ENCODE data around the gene COL9A2. TPM values are rescaled to one million over a fixed set of nuclear protein-coding genes. Genes with fewer than 3 reads are reported as not detected.

COL9A2 gene
- total and polyA plus RNA-seq, 9 donors, result 1.0 to 4.8 (median 1.8) TPM

GRCh38 chr1:40312238-40313205 is 4.6 kb downstream of the COL9A2 start:
- peaks cover 34% of the 10 kb centered on the region for H3K4me1 ChIP-seq (ENCODE audit: control insufficient read depth, insufficient read depth, low read length)
- no peaks in the 10 kb centered on the region for H3K9me3 ChIP-seq (replicated peaks; ENCODE audit: control insufficient read depth, low read depth, low read length)
- WGBS (ENCODE audit: insufficient coverage), result 72% methylated on average over 5 of the region's 10 CpGs
- DNase-seq, result no peak
- no peaks in the 10 kb centered on the region for H3K36me3 ChIP-seq (ENCODE audit: control insufficient read depth, insufficient read depth, low read length)
- no peak overlapping the region for H3K4me3 ChIP-seq (ENCODE audit: low read length)
- peaks cover 32% of the 10 kb centered on the region for H3K27me3 ChIP-seq (ENCODE audit: control insufficient read depth, insufficient read depth, low read length)
- no peak overlapping the region for H3K27ac ChIP-seq (ENCODE audit: low read length)

GRCh38 chr1:40311692-40312091 is 5.4 kb downstream of the COL9A2 start:
- Histone ChIP-seq H3K4me3 (ENCODE audit: low read length) (no peak overlapping the region), H3K36me3 (ENCODE audit: control insufficient read depth, insufficient read depth, low read length) (no peaks in the 10 kb centered on the region), H3K27me3 (ENCODE audit: control insufficient read depth, insufficient read depth, low read length) (peaks cover 23% of the 10 kb centered on the region), H3K27ac (ENCODE audit: low read length) (no peak overlapping the region), H3K4me1 (ENCODE audit: control insufficient read depth, insufficient read depth, low read length) (peaks cover 26% of the 10 kb centered on the region), H3K9me3 (replicated peaks; ENCODE audit: control insufficient read depth, low read depth, low read length) (no peaks in the 10 kb centered on the region)
- DNase-seq, result no peak
- 77% methylated on average over 4 of the region's 5 CpGs for WGBS (ENCODE audit: insufficient coverage)

- no peak for DNase-seq
- H3K4me1 ChIP-seq (ENCODE audit: control insufficient read depth, insufficient read depth, low read length), result peaks cover 23% of the 10 kb centered on the region
- no peaks in the 10 kb centered on the region for H3K9me3 ChIP-seq (replicated peaks; ENCODE audit: control insufficient read depth, low read depth, low read length)
- no peak overlapping the region for H3K4me3 ChIP-seq (ENCODE audit: low read length)
- whole genome bisulfite sequencing (ENCODE audit: insufficient coverage), result 72% methylated on average over 11 of the region's 22 CpGs
- H3K27ac ChIP-seq (ENCODE audit: low read length), result no peak overlapping the region
- H3K36me3 ChIP-seq (ENCODE audit: control insufficient read depth, insufficient read depth, low read length), result no peaks in the 10 kb centered on the region
- peaks cover 18% of the 10 kb centered on the region for H3K27me3 ChIP-seq (ENCODE audit: control insufficient read depth, insufficient read depth, low read length)
Observed at GRCh38 chr1:40310983-40311642, 6.0 kb downstream of the COL9A2 start.

GRCh38 chr1:40310129-40310461 is 7.0 kb downstream of the COL9A2 start:
- WGBS (ENCODE audit: insufficient coverage), result 100% methylated on average over 2 of the region's 2 CpGs
- no peak for DNase-seq

GRCh38 chr1:40309374-40310128 is 7.5 kb downstream of the COL9A2 start:
- Histone ChIP-seq H3K27me3 (ENCODE audit: control insufficient read depth, insufficient read depth, low read length) (peaks cover 5% of the 10 kb centered on the region), H3K9me3 (replicated peaks; ENCODE audit: control insufficient read depth, low read depth, low read length) (no peaks in the 10 kb centered on the region), H3K27ac (ENCODE audit: low read length) (no peak overlapping the region), H3K36me3 (ENCODE audit: control insufficient read depth, insufficient read depth, low read length) (no peaks in the 10 kb centered on the region), H3K4me3 (ENCODE audit: low read length) (no peak overlapping the region), H3K4me1 (ENCODE audit: control insufficient read depth, insufficient read depth, low read length) (peaks cover 9% of the 10 kb centered on the region)
- peak; percentile 69 for DNase-seq
- 77% methylated on average over 5 of the region's 8 CpGs for WGBS (ENCODE audit: insufficient coverage)

More at GRCh38 chr1:40310129-40310461, 7.0 kb downstream of the COL9A2 start:
- Histone ChIP-seq H3K27me3 (ENCODE audit: control insufficient read depth, insufficient read depth, low read length) (peaks cover 7% of the 10 kb centered on the region), H3K36me3 (ENCODE audit: control insufficient read depth, insufficient read depth, low read length) (no peaks in the 10 kb centered on the region), H3K9me3 (replicated peaks; ENCODE audit: control insufficient read depth, low read depth, low read length) (no peaks in the 10 kb centered on the region), H3K4me3 (ENCODE audit: low read length) (no peak overlapping the region), H3K27ac (ENCODE audit: low read length) (no peak overlapping the region), H3K4me1 (ENCODE audit: control insufficient read depth, insufficient read depth, low read length) (peaks cover 15% of the 10 kb centered on the region)

- Histone ChIP-seq H3K9me3 (replicated peaks; ENCODE audit: control insufficient read depth, low read depth, low read length) (no peaks in the 10 kb centered on the region), H3K27ac (ENCODE audit: low read length) (no peak overlapping the region), H3K4me3 (ENCODE audit: low read length) (no peak overlapping the region), H3K4me1 (ENCODE audit: control insufficient read depth, insufficient read depth, low read length) (peaks cover 14% of the 10 kb centered on the region), H3K27me3 (ENCODE audit: control insufficient read depth, insufficient read depth, low read length) (peaks cover 15% of the 10 kb centered on the region), H3K36me3 (ENCODE audit: control insufficient read depth, insufficient read depth, low read length) (no peaks in the 10 kb centered on the region)
- DNase-seq, result peak; percentile 42
- WGBS (ENCODE audit: insufficient coverage), result 71% methylated on average over 4 of the region's 6 CpGs
Observed at GRCh38 chr1:40308036-40308727, 8.9 kb downstream of the COL9A2 start.

GRCh38 chr1:40307186-40307585 is 9.9 kb downstream of the COL9A2 start:
- H3K9me3 ChIP-seq (replicated peaks; ENCODE audit: control insufficient read depth, low read depth, low read length), result no peaks in the 10 kb centered on the region
- DNase-seq, result no peak
- H3K27me3 ChIP-seq (ENCODE audit: control insufficient read depth, insufficient read depth, low read length), result peaks cover 19% of the 10 kb centered on the region
- 100% methylated on average over 4 of the region's 6 CpGs for WGBS (ENCODE audit: insufficient coverage)
- no peak overlapping the region for H3K4me3 ChIP-seq (ENCODE audit: low read length)
- H3K27ac ChIP-seq (ENCODE audit: low read length), result no peak overlapping the region
- peaks cover 14% of the 10 kb centered on the region for H3K4me1 ChIP-seq (ENCODE audit: control insufficient read depth, insufficient read depth, low read length)
- H3K36me3 ChIP-seq (ENCODE audit: control insufficient read depth, insufficient read depth, low read length), result no peaks in the 10 kb centered on the region

- Histone ChIP-seq H3K27me3 (ENCODE audit: control insufficient read depth, insufficient read depth, low read length) (peaks cover 19% of the 10 kb centered on the region), H3K4me3 (ENCODE audit: low read length) (no peak overlapping the region), H3K27ac (ENCODE audit: low read length) (no peak overlapping the region), H3K4me1 (ENCODE audit: control insufficient read depth, insufficient read depth, low read length) (peaks cover 14% of the 10 kb centered on the region), H3K36me3 (ENCODE audit: control insufficient read depth, insufficient read depth, low read length) (no peaks in the 10 kb centered on the region), H3K9me3 (replicated peaks; ENCODE audit: control insufficient read depth, low read depth, low read length) (no peaks in the 10 kb centered on the region)
- DNase-seq, result no peak
- WGBS (ENCODE audit: insufficient coverage), result 73% methylated on average over 4 of the region's 4 CpGs
Observed at GRCh38 chr1:40306296-40306695, 10.8 kb downstream of the COL9A2 start.

- no peaks in the 10 kb centered on the region for H3K36me3 ChIP-seq (ENCODE audit: control insufficient read depth, insufficient read depth, low read length)
- peaks cover 14% of the 10 kb centered on the region for H3K4me1 ChIP-seq (ENCODE audit: control insufficient read depth, insufficient read depth, low read length)
- no peaks in the 10 kb centered on the region for H3K9me3 ChIP-seq (replicated peaks; ENCODE audit: control insufficient read depth, low read depth, low read length)
- H3K4me3 ChIP-seq (ENCODE audit: low read length), result no peak overlapping the region
- H3K27me3 ChIP-seq (ENCODE audit: control insufficient read depth, insufficient read depth, low read length), result peaks cover 19% of the 10 kb centered on the region
- no peak overlapping the region for H3K27ac ChIP-seq (ENCODE audit: low read length)
- 83% methylated on average over 1 of the region's 2 CpGs for WGBS (ENCODE audit: insufficient coverage)
- DNase-seq, result no peak
Observed at GRCh38 chr1:40305871-40306270, 11.2 kb downstream of the COL9A2 start.
